Activated CD8-positive, alpha-beta T cell treated with anti-CD3 and anti-CD28 coated beads for 36 hours (primary cell): ENCODE results near the gene DPEP2. TPM values are rescaled to one million over a fixed set of nuclear protein-coding genes. Genes with fewer than 3 reads are reported as not detected.
"Not testable (repeated sequence)": the region's sequence is repeated elsewhere in the genome, so short reads cannot be mapped to it uniquely, and the experiment has no call there.

Experiments
- ATAC-seq: fragments of 200-7000 bp; cut with Tn5 transposase; one replicate; pipeline ENCODE4 v1.10.0; 2021; ENCODE audit warnings: mild to moderate bottlenecking, moderate library complexity
- CTCF ChIA-PET: fragments of 350-600 bp; sonication (Branson Sonifier 250); formaldehyde crosslinking; loops from one replicate; lab custom pipeline; 2021; ENCODE audit warnings: antibody characterized with exemption; lab: Charles Lee
- POLR2A ChIA-PET: fragments of 350-600 bp; sonication (Branson Sonifier 250); formaldehyde crosslinking; loops from one replicate; lab custom pipeline; 2021; ENCODE audit warnings: antibody characterized with exemption; lab: Charles Lee
- DNase-seq: peaks from one replicate; pipeline ENCODE4 v3.0.0-alpha.2; 2020
- H3K27ac Mint-ChIP-seq: one replicate; pipeline ENCODE4 v1.8.0; 2021; ENCODE audit warnings: mild to moderate bottlenecking, mixed read lengths
- H3K27me3 Mint-ChIP-seq: one replicate; pipeline ENCODE4 v1.8.0; 2021; ENCODE audit warnings: mixed read lengths
- H3K36me3 Mint-ChIP-seq: one replicate; pipeline ENCODE4 v1.8.0; 2021; ENCODE audit warnings: low read depth, mixed read lengths
- H3K4me1 Mint-ChIP-seq: one replicate; pipeline ENCODE4 v1.8.0; 2021; ENCODE audit warnings: low read depth, mixed read lengths
- H3K4me3 Mint-ChIP-seq: one replicate; pipeline ENCODE4 v1.8.0; 2021; ENCODE audit warnings: mild to moderate bottlenecking, moderate library complexity, mixed read lengths
- H3K9me3 Mint-ChIP-seq: one replicate; pipeline ENCODE4 v1.8.0; 2021; ENCODE audit warnings: mixed read lengths
- intact Hi-C: fragments of 100-400 bp; cut with micrococcal nuclease; formaldehyde crosslinking; loops from one replicate; pipeline ENCODE4 v1.10.0; 2022
- total RNA-seq, 2 experiments: library from RNA; stranded (reverse); gene quantifications; one replicate each; pipeline ENCODE4 v1.2.3, GENCODE V29; 2021
- TF ChIP-seq, protein P1 (sequence below): fragments of 200-600 bp; IDR thresholded peaks from one replicate; pipeline ENCODE4 v1.8.0; 2022; ENCODE audit warnings: antibody characterized with exemption, mild to moderate bottlenecking

Gene DPEP2
- total RNA-seq, 2 experiments from 2014 or later, result 2.9 TPM

DNA sequence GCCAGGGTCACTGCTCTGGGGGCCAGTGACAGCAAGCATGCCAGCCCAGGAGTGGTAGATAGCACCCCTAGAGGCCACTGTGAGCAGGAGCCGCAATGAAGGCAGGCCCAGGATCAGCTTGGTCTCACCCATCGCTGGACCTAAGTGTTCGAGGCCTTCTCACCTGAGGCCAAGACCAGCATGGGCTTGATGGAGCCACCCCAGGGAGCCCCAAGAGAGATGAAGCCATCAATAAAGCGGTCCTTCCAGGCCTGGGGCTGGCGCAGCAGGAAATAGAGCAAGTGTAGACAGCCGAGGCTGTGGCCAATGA, 57.1 kb downstream of the DPEP2 start:
- Mint-ChIP-seq H3K36me3 (peaks cover 28% of the 10 kb centered on the region), H3K9me3 (no peaks in the 10 kb centered on the region), H3K4me1 (peaks cover 33% of the 10 kb centered on the region), H3K4me3 (no peak overlapping the region), H3K27me3 (no peaks in the 10 kb centered on the region), H3K27ac (peak overlapping the region; percentile 59)
- DNase-seq, result peak; percentile 59
- TF ChIP-seq, protein P1, sequence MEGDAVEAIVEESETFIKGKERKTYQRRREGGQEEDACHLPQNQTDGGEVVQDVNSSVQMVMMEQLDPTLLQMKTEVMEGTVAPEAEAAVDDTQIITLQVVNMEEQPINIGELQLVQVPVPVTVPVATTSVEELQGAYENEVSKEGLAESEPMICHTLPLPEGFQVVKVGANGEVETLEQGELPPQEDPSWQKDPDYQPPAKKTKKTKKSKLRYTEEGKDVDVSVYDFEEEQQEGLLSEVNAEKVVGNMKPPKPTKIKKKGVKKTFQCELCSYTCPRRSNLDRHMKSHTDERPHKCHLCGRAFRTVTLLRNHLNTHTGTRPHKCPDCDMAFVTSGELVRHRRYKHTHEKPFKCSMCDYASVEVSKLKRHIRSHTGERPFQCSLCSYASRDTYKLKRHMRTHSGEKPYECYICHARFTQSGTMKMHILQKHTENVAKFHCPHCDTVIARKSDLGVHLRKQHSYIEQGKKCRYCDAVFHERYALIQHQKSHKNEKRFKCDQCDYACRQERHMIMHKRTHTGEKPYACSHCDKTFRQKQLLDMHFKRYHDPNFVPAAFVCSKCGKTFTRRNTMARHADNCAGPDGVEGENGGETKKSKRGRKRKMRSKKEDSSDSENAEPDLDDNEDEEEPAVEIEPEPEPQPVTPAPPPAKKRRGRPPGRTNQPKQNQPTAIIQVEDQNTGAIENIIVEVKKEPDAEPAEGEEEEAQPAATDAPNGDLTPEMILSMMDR, result peak; percentile 61
- POLR2A ChIA-PET, result interaction anchor here (0.7 to 1.8 kb wide), 8 partner anchors 10 to 109 kb away, joined by 3 to 6 read pairs (median 3); partner anchors contain the start of gene CTRL
- intact Hi-C loops, result no loop called here
- ATAC-seq, result peak; percentile 66
- CTCF ChIA-PET, result interaction anchor here (0.6 to 4.4 kb wide), 29 partner anchors 9 to 196 kb away, joined by 3 to 21 read pairs (median 4); partner anchors contain the start of genes DPEP2NB and NRN1L

DNA sequence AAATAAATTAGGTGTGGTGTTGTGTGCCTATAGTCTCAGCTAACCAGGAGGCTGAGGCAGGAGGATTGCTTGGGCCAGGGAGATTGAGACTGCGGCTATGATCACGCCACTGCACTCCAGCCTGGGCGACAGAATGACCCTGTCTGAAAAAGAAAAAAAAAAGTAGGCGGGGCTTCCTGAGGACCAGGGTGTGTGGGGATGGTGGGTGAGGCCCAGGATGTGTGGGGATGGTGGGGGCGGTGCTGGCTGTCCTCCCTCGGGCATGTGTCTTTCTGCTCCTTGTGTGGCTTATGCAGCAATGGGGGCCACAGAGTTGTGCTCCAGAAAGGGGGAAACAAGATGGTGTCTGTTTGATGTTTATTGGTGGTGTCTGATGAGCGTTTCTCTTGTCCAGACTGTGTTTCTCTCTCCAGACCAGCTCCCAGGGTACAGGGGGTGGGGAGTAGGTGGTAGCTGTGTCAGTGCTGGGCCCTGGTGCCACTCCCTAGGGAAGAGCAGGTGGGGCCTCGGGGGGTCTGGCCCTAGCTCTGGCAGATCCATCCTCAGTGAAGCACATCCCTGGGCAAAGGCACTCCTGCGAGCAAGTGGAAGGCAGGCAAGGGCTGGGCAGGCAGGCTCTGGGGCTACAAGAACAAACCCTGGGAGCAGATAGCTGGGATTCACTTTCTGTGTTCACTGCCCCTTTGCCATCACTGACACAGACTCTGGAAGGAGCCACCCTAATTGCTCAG, 57.6 kb downstream of the DPEP2 start:
- ChIA-PET POLR2A (interaction anchor here (0.7 to 1.8 kb wide), 9 partner anchors 10 to 108 kb away, joined by 3 to 6 read pairs (median 3); partner anchors contain the start of gene CTRL), CTCF (interaction anchor here (0.6 to 4.4 kb wide), 33 partner anchors 9 to 421 kb away, joined by 3 to 21 read pairs (median 4); partner anchors contain the start of gene NRN1L)
- TF ChIP-seq, protein P1, result no peak
- no peaks in the 10 kb centered on the region for H3K27me3 Mint-ChIP-seq
- H3K4me1 Mint-ChIP-seq, result peaks cover 36% of the 10 kb centered on the region
- no peak overlapping the region for H3K4me3 Mint-ChIP-seq
- peak overlapping the region; percentile 62 for H3K27ac Mint-ChIP-seq
- DNase-seq (no peak), ATAC-seq (no peak)
- intact Hi-C loops, result no loop called here
- H3K9me3 Mint-ChIP-seq, result no peaks in the 10 kb centered on the region
- peaks cover 33% of the 10 kb centered on the region for H3K36me3 Mint-ChIP-seq

DNA sequence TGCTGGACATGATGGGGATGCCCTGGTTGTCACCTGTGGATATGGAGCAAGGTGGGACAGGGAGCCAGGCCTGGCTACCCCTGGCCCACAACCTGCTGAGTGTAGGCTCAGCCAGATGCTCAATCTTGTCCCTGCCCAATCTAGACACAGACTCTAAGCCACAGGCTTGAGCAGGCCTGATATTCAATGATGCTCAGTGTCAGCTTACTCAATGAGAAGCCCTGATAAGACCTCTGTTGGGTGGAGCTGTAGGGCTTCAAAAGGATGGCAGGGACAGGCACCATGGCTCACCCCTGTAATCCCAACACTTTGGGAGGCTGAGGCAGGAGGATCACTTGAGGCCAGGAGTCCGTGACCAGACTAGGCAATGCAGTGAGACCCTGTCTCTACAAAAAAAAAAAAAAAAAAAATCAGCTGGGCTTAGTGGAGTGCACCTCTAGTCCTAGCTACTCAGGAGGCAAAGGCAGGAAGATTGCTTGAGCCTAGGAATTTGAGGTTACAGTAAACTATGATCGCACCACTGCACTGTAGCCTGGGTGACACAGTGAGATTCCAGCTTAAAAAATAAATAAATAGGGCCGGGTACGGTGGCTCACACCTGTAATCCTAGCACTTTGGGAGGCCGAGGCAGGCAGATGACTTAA, 58.7 kb downstream of the DPEP2 start:
- H3K4me3 Mint-ChIP-seq, result peak overlapping the region; percentile 36
- ATAC-seq (no peak), DNase-seq (no peak)
- TF ChIP-seq, protein P1, result no peak
- H3K36me3 Mint-ChIP-seq, result peaks cover 37% of the 10 kb centered on the region
- ChIA-PET CTCF (interaction anchor here (0.6 to 4.4 kb wide), 21 partner anchors 10 to 420 kb away, joined by 3 to 21 read pairs (median 4); partner anchors contain the start of gene NRN1L), POLR2A (interaction anchor here (0.7 to 1.8 kb wide), 9 partner anchors 10 to 277 kb away, joined by 3 to 6 read pairs (median 3); partner anchors contain the start of genes PSKH1 and TSNAXIP1)
- no peaks in the 10 kb centered on the region for H3K27me3 Mint-ChIP-seq
- peak overlapping the region; percentile 70 for H3K27ac Mint-ChIP-seq
- intact Hi-C loops, result no loop called here
- H3K9me3 Mint-ChIP-seq, result no peaks in the 10 kb centered on the region
- peaks cover 36% of the 10 kb centered on the region for H3K4me1 Mint-ChIP-seq

DNA sequence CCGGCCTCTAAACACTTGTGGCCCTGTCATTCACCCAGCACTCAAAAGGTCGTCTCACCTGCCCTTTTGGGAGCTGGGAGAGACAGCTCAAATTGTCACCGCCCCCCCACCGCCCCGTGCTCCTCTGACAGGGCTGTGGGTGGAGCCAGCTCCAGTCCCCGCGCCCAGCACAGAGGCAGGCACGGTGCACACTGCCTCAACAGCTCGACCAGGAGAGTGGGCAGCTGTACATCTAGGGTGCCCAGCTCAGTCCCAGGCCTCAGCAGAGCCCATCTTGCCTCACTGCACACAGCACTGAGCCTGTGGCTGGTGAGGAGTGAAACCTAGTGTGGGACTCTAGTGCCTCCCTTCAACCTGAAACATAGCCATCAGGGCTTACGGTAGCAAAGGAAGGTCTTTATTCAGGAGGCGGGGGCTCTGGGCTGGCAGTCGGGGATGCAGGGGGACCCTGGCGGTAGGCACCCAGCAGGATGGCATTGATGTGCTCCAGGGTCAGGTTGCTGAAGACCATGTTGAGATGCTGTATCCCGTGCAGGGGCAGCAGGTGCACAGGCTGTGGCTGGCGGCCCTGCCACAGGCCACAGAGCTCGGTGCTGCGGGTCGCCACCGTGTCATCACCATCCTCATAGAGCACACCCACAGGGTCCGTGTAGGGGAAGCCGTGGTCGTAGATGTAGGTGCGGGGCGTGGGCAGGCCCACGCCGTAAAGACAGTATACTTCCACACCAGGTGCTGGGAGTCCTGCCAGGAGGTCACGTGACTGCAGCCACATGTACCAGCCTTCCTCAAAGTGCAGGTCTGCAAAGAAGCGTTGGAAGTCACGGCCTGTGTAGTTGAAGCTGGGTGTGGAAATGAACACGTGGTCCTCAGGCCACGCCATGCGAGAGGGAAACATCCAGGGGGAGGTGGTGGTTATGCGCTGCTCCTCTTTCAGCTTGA, 59.5 kb downstream of the DPEP2 start:
- POLR2A ChIA-PET, result interaction anchor here (0.7 to 1.6 kb wide), 10 partner anchors 9 to 278 kb away, joined by 3 to 6 read pairs (median 3); partner anchors contain the start of genes NFATC3, PSKH1 and TSNAXIP1
- Mint-ChIP-seq H3K36me3 (peaks cover 45% of the 10 kb centered on the region), H3K27ac (peak overlapping the region; percentile 70), H3K4me1 (peaks cover 44% of the 10 kb centered on the region), H3K27me3 (no peaks in the 10 kb centered on the region), H3K9me3 (no peaks in the 10 kb centered on the region), H3K4me3 (peak overlapping the region; percentile 36)
- CTCF ChIA-PET, result interaction anchor here (0.6 to 4.4 kb wide), 17 partner anchors 11 to 419 kb away, joined by 3 to 21 read pairs (median 5); partner anchors contain the start of gene NRN1L
- DNase-seq (peak; percentile 78), ATAC-seq (peak; percentile 17)
- intact Hi-C loops, result loop anchor here (10.0 kb wide), 1 partner anchor 275 kb away; the partner anchor contains the start of genes ACD, C16orf86, ENKD1 and PARD6A
- TF ChIP-seq, protein P1, result no peak

DNA sequence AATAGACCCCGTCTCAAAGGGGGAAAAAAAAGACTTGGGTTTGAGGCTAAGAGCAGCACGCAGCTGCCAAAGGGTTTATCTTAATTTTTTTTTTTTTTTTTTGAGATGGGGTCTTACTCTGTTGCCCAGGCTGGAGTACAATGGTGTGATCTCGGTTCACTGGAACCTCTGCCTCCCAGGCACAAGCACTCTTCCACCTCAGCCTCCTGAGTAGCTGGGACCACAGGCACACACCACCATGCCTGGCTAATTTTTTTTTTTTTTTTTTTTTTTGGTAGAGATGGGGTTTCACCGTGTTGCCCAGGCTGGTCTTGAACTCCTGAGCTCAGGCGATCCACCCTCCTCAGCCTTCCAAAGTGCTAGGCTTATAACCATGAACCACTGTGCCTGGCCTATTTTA, 61.6 kb downstream of the DPEP2 start:
- peaks cover 55% of the 10 kb centered on the region for H3K4me1 Mint-ChIP-seq
- ChIA-PET POLR2A (interaction anchor here (2.5 to 3.8 kb wide), 3 partner anchors 28 to 142 kb away, joined by 7 to 26 read pairs (median 12); partner anchors contain the start of genes DDX28 and DUS2), CTCF (interaction anchor here (1.6 to 5.1 kb wide), 3 partner anchors 45 to 122 kb away, joined by 8 to 24 read pairs (median 16); partner anchors contain the start of gene PSKH1)
- H3K9me3 Mint-ChIP-seq, DNase-seq, H3K27me3 Mint-ChIP-seq, ATAC-seq: not testable (repeated sequence)
- peak overlapping the region; percentile 97 for H3K4me3 Mint-ChIP-seq
- intact Hi-C loops, result loop anchor here (10.0 kb wide), 1 partner anchor 273 kb away; the partner anchor contains the start of genes ACD, C16orf86, ENKD1 and PARD6A
- H3K27ac Mint-ChIP-seq, result peak overlapping the region; percentile 100
- H3K36me3 Mint-ChIP-seq, result peaks cover 59% of the 10 kb centered on the region
